IMR-90 (cell line): ENCODE results near the gene EFEMP2. TPM values are rescaled to one million over a fixed set of nuclear protein-coding genes. Genes with fewer than 3 reads are reported as not detected.

Source experiments
- ATAC-seq: fragments of 200-7000 bp; cut with Tn5 transposase; 2 replicates; pipeline ENCODE4 v1.9.1; 2020; ENCODE audit warnings: low read depth, mild to moderate bottlenecking, moderate library complexity
- BruUV-seq: library from RNA; stranded (reverse); fragments of 400-500 nt; replicated peaks from 2 replicates; lab custom pipeline; 2021; lab: Mats Ljungman, UMichigan
- CTCF ChIA-PET: fragments of 300-600 bp; formaldehyde crosslinking; extraction: SDS; loops from one replicate; lab custom pipeline; 2021; ENCODE audit warnings: antibody characterized with exemption; lab: Yijun Ruan, JAX
- POLR2A ChIA-PET: fragments of 300-600 bp; sonication (Branson Sonifier 250); formaldehyde crosslinking; loops from one replicate; lab custom pipeline; 2022; ENCODE audit warnings: antibody characterized with exemption; ENCODE audit not compliant: unreplicated experiment; lab: Charles Lee
- DNase-seq: peaks from one replicate; pipeline ENCODE4 v3.0.0; 2013
- H2AFZ ChIP-seq: replicated peaks from 2 replicates; pipeline ENCODE3; 2013; ENCODE audit warnings: low read length, mild to moderate bottlenecking; ENCODE audit not compliant: poor library complexity
- H2AK5ac ChIP-seq: 2 replicates; pipeline ENCODE4 v1.6.1; 2013; ENCODE audit warnings: low read depth, low read length, inconsistent platforms
- H2AK9ac ChIP-seq: replicated peaks from 2 replicates; pipeline ENCODE3; 2013; ENCODE audit warnings: mild to moderate bottlenecking, low read depth, low read length, moderate library complexity; ENCODE audit not compliant: poor library complexity
- H2BK120ac ChIP-seq: 2 replicates; pipeline ENCODE4 v1.6.1; 2013; ENCODE audit warnings: low read depth, low read length, inconsistent platforms
- H2BK15ac ChIP-seq: 3 replicates; pipeline ENCODE4 v1.6.1; 2013; ENCODE audit warnings: low read depth, low read length, inconsistent platforms
- H2BK20ac ChIP-seq: 2 replicates; pipeline ENCODE4 v1.6.1; 2013; ENCODE audit warnings: low read depth, mild to moderate bottlenecking, inconsistent platforms, low read length, moderate library complexity
- H2BK5ac ChIP-seq: 2 replicates; pipeline ENCODE4 v1.6.1; 2013; ENCODE audit warnings: mild to moderate bottlenecking, low read depth, low read length, inconsistent platforms; ENCODE audit not compliant: poor library complexity, severe bottlenecking
- H3K14ac ChIP-seq: replicated peaks from 2 replicates; pipeline ENCODE4 v1.6.1; 2013; ENCODE audit warnings: low read depth, low read length, inconsistent platforms
- H3K18ac ChIP-seq: 2 replicates; pipeline ENCODE4 v1.6.1; 2013; ENCODE audit warnings: low read depth, low read length, control low read depth
- H3K23ac ChIP-seq: 2 replicates; pipeline ENCODE4 v1.6.1; 2013; ENCODE audit warnings: low read depth, low read length, inconsistent platforms
- H3K27ac ChIP-seq: 2 replicates; pipeline ENCODE4 v1.5.1; 2013; ENCODE audit warnings: mild to moderate bottlenecking, control low read depth, low read length; ENCODE audit not compliant: insufficient read depth
- H3K27me3 ChIP-seq: 2 replicates; pipeline ENCODE4 v1.6.1; 2013; ENCODE audit warnings: low read length; ENCODE audit not compliant: control insufficient read depth, insufficient read depth
- H3K36me3 ChIP-seq: 2 replicates; pipeline ENCODE4 v1.6.1; 2013; ENCODE audit warnings: low read length, mixed read lengths; ENCODE audit not compliant: control insufficient read depth, insufficient read depth
- H3K4ac ChIP-seq: 2 replicates; pipeline ENCODE4 v1.6.1; 2013; ENCODE audit warnings: low read depth, low read length, inconsistent platforms
- H3K4me1 ChIP-seq: 2 replicates; pipeline ENCODE4 v1.6.1; 2013; ENCODE audit warnings: low read length, mixed read lengths; ENCODE audit not compliant: control insufficient read depth, insufficient read depth
- H3K4me2 ChIP-seq: 2 replicates; pipeline ENCODE4 v1.6.1; 2013; ENCODE audit warnings: low read depth, mild to moderate bottlenecking, control low read depth, low read length, moderate library complexity
- H3K4me3 ChIP-seq: 2 replicates; pipeline ENCODE4 v1.5.1; 2013; ENCODE audit warnings: low read depth, mild to moderate bottlenecking, control low read depth, low read length, moderate library complexity; ENCODE audit not compliant: insufficient read depth
- H3K56ac ChIP-seq: 2 replicates; pipeline ENCODE4 v1.6.1; 2013; ENCODE audit warnings: low read length, inconsistent platforms; ENCODE audit not compliant: insufficient read depth; ENCODE audit errors: extremely low read depth
- H3K79me1 ChIP-seq, 2 experiments: 2 replicates each; pipeline ENCODE4 v1.6.1; 2013; ENCODE audit warnings: low read length in 2 of 2, inconsistent platforms in 1 of 2, low read depth in 1 of 2
- H3K9ac ChIP-seq: 2 replicates; pipeline ENCODE4 v1.6.1; 2013; ENCODE audit warnings: low read depth, low read length, control low read depth
- H3K9me1 ChIP-seq: 2 replicates; pipeline ENCODE4 v1.6.1; 2013; ENCODE audit warnings: low read length, inconsistent platforms; ENCODE audit not compliant: insufficient read depth
- H3K9me3 ChIP-seq: 2 replicates; pipeline ENCODE4 v1.6.1; 2013; ENCODE audit warnings: low read length; ENCODE audit not compliant: control insufficient read depth, insufficient read depth
- H4K20me1 ChIP-seq: 2 replicates; pipeline ENCODE4 v1.6.1; 2013; ENCODE audit warnings: low read length, inconsistent platforms; ENCODE audit not compliant: insufficient read depth
- H4K5ac ChIP-seq: 2 replicates; pipeline ENCODE4 v1.6.1; 2013; ENCODE audit warnings: mild to moderate bottlenecking, low read depth, low read length, control low read depth
- H4K8ac ChIP-seq, 2 experiments: 2 replicates each; pipeline ENCODE4 v1.6.1; 2013; ENCODE audit warnings: low read depth in 2 of 2, low read length in 2 of 2, control low read depth in 1 of 2, inconsistent platforms in 1 of 2
- H4K91ac ChIP-seq: 2 replicates; pipeline ENCODE4 v1.6.1; 2013; ENCODE audit warnings: low read depth, low read length, inconsistent platforms; ENCODE audit not compliant: insufficient read depth
- BHLHE40 ChIP-seq: fragments of 150-350 bp; IDR thresholded peaks from 2 replicates; pipeline ENCODE4 v1.6.1; 2016; ENCODE audit warnings: mild to moderate bottlenecking, low read depth, low read length
- CEBPB ChIP-seq: IDR thresholded peaks from 2 replicates; pipeline ENCODE4 v1.6.1; 2012; ENCODE audit warnings: low read depth, low read length, improper control_type of control experiment
- CHD1 ChIP-seq: IDR thresholded peaks from 2 replicates; pipeline ENCODE4 v1.6.1; 2012; ENCODE audit warnings: low read depth, low read length, improper control_type of control experiment
- ELK1 ChIP-seq: fragments of 150-350 bp; IDR thresholded peaks from 2 replicates; pipeline ENCODE4 v1.6.1; 2016; ENCODE audit warnings: low read depth, mild to moderate bottlenecking, low read length, moderate library complexity, borderline replicate concordance
- FOS ChIP-seq: fragments of 150-350 bp; IDR thresholded peaks from 2 replicates; pipeline ENCODE4 v1.6.1; 2016; ENCODE audit warnings: low read depth, low read length
- MAFK ChIP-seq: IDR thresholded peaks from 2 replicates; pipeline ENCODE4 v1.6.1; 2012; ENCODE audit warnings: low read depth, low read length, improper control_type of control experiment
- MAZ ChIP-seq: IDR thresholded peaks from 2 replicates; pipeline ENCODE4 v1.6.1; 2012; ENCODE audit warnings: low read depth, mild to moderate bottlenecking, low read length, improper control_type of control experiment, moderate library complexity, borderline replicate concordance
- MXI1 ChIP-seq: IDR thresholded peaks from 2 replicates; pipeline ENCODE4 v1.6.1; 2012; ENCODE audit warnings: low read depth, mild to moderate bottlenecking, low read length, moderate library complexity, borderline replicate concordance
- NFE2L2 ChIP-seq: fragments of 150-350 bp; IDR thresholded peaks from 2 replicates; pipeline ENCODE4 v1.6.1; 2016; ENCODE audit warnings: low read depth, mild to moderate bottlenecking, low read length
- POLR2A ChIP-seq: IDR thresholded peaks from 2 replicates; pipeline ENCODE4 v1.6.1; 2012; ENCODE audit warnings: mild to moderate bottlenecking, low read depth, low read length
- RAD21 ChIP-seq: IDR thresholded peaks from 2 replicates; pipeline ENCODE4 v1.6.1; 2012; ENCODE audit warnings: low read length, improper control_type of control experiment
- RCOR1 ChIP-seq: IDR thresholded peaks from 2 replicates; pipeline ENCODE4 v1.6.1; 2012; ENCODE audit warnings: mild to moderate bottlenecking, low read length, improper control_type of control experiment; ENCODE audit not compliant: insufficient replicate concordance
- RFX5 ChIP-seq: IDR thresholded peaks from 2 replicates; pipeline ENCODE4 v1.8.0; 2012; ENCODE audit warnings: low read depth, mild to moderate bottlenecking, low read length, moderate library complexity
- SMC3 ChIP-seq: fragments of 150-350 bp; IDR thresholded peaks from 2 replicates; pipeline ENCODE4 v1.6.1; 2016; ENCODE audit warnings: low read depth, mild to moderate bottlenecking, antibody characterized with exemption, low read length, moderate library complexity
- WGBS, 2 experiments: methylation state at CpG; one replicate each; pipeline versions ENCODE4 v1.1.5 to v1.1.7; 2013; ENCODE audit warnings: missing lambda C conversion rate in 2 of 2; ENCODE audit not compliant: insufficient read length in 1 of 2; ENCODE audit errors: extremely low coverage in 2 of 2; 5-methylcytosine and 5-hydroxymethylcytosine counted together
- dilution Hi-C: fragments of 300-500 bp; cut with HindIII; formaldehyde crosslinking; loops from one replicate; pipeline ENCODE4 v1.14.3; 2018; ENCODE audit warnings: low sequenced_read_pairs; ENCODE audit not compliant: unreplicated experiment
- in situ Hi-C: fragments of 300-500 bp; cut with MboI; formaldehyde crosslinking; loops from 3 replicates; pipeline ENCODE4 v1.14.3; 2019; ENCODE audit warnings: low sequenced_read_pairs, inconsistent platforms, mixed read lengths
- intact Hi-C: fragments of 100-400 bp; cut with micrococcal nuclease; formaldehyde crosslinking; loops from 2 replicates; pipeline ENCODE4 v1.10.0; 2022
- polyA plus RNA-seq, 3 experiments: library from polyadenylated mRNA; depleted of rRNA; stranded (reverse); fragments of >200 nt; gene quantifications; 2 replicates each; pipeline ENCODE4 v1.2.3, GENCODE V29; 2012; ENCODE audit warnings: low replicate concordance in 1 of 3
- total RNA-seq: library from RNA; depleted of rRNA; stranded (reverse); fragments of >200 nt; gene quantifications from 2 replicates; pipeline ENCODE4 v1.2.3, GENCODE V29; 2012
- TF ChIP-seq, protein P1 (sequence below): conservative IDR thresholded peaks from 2 replicates; pipeline ENCODE4 v1.5.1; 2012; ENCODE audit warnings: mild to moderate bottlenecking, low read depth, low read length, improper control_type of control experiment
- TF ChIP-seq, protein P2 (sequence below): fragments of 150-350 bp; IDR thresholded peaks from 2 replicates; pipeline ENCODE4 v1.6.1; 2017; ENCODE audit warnings: mild to moderate bottlenecking, antibody characterized with exemption, low read length, low read depth

EFEMP2 gene
- total and polyA plus RNA-seq, 2 of the 4 experiments (the other 2 are of a cell fraction), result 62.7 to 431 TPM

- in situ Hi-C loops (no loop called here), intact Hi-C loops (no loop called here), dilution Hi-C loops (no loop called here)
- Histone ChIP-seq H3K27me3 (no peaks in the 10 kb centered on the region), H2AFZ (no peak overlapping the region), H3K9me1 (peaks cover 4% of the 10 kb centered on the region; the same call in 1 of the 2 replicates), H3K4me1 (peaks cover 7% of the 10 kb centered on the region), H2BK15ac (no peak overlapping the region), H3K56ac (no peak overlapping the region), H4K91ac (no peak overlapping the region), H3K9me3 (no peaks in the 10 kb centered on the region), H3K9ac (no peak overlapping the region), H2BK5ac (no peak overlapping the region), H3K18ac (no peak overlapping the region), H3K4me3 (no peak overlapping the region), H2AK9ac (peak overlapping the region; percentile 11), H4K8ac (no peak overlapping the region), H3K4ac (peak overlapping the region; percentile 77; the same call in 1 of the 2 replicates), H3K36me3 (peaks cover 55% of the 10 kb centered on the region), H4K20me1 (peaks cover 36% of the 10 kb centered on the region), H3K23ac (peak overlapping the region; percentile 64; the same call in 1 of the 2 replicates), H3K27ac (no peak overlapping the region), H2AK5ac (no peak overlapping the region; the same call in 1 of the 2 replicates), H2BK20ac (no peak overlapping the region), H2BK120ac (no peak overlapping the region), H3K79me1 (peaks cover 6 to 62% of the 10 kb centered on the region in 2 experiments; a peak in 3 of 4 replicates), H4K5ac (no peak overlapping the region), H3K4me2 (no peak overlapping the region), H3K14ac (no peak overlapping the region)
- DNase-seq (no peak), ATAC-seq (no peak)
- WGBS, 2 experiments, result 100% methylated on average over 3 of the region's 5 CpGs; no CpG with 5 or more reads in 1 of the 2 experiments
- ChIA-PET POLR2A (interaction anchor here (0.5 to 1.6 kb wide), 2 partner anchors 10 to 201 kb away, joined by 3 to 5 read pairs; no protein-coding TSS in a partner anchor), CTCF (no interaction called here)
- TF ChIP-seq, protein P1, sequence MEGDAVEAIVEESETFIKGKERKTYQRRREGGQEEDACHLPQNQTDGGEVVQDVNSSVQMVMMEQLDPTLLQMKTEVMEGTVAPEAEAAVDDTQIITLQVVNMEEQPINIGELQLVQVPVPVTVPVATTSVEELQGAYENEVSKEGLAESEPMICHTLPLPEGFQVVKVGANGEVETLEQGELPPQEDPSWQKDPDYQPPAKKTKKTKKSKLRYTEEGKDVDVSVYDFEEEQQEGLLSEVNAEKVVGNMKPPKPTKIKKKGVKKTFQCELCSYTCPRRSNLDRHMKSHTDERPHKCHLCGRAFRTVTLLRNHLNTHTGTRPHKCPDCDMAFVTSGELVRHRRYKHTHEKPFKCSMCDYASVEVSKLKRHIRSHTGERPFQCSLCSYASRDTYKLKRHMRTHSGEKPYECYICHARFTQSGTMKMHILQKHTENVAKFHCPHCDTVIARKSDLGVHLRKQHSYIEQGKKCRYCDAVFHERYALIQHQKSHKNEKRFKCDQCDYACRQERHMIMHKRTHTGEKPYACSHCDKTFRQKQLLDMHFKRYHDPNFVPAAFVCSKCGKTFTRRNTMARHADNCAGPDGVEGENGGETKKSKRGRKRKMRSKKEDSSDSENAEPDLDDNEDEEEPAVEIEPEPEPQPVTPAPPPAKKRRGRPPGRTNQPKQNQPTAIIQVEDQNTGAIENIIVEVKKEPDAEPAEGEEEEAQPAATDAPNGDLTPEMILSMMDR, result no peak
- TF ChIP-seq FOS, result no peak
- no peak for TF ChIP-seq RFX5
- no peak for TF ChIP-seq ELK1
- no peak for TF ChIP-seq MAZ
- no peak for TF ChIP-seq POLR2A
- TF ChIP-seq, protein P2, sequence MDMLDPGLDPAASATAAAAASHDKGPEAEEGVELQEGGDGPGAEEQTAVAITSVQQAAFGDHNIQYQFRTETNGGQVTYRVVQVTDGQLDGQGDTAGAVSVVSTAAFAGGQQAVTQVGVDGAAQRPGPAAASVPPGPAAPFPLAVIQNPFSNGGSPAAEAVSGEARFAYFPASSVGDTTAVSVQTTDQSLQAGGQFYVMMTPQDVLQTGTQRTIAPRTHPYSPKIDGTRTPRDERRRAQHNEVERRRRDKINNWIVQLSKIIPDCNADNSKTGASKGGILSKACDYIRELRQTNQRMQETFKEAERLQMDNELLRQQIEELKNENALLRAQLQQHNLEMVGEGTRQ, result no peak
- TF ChIP-seq RAD21, result no peak
- TF ChIP-seq CHD1, result no peak
- TF ChIP-seq MAFK, result no peak
- no peak for TF ChIP-seq MXI1
- no peak for TF ChIP-seq RCOR1
- no peak for TF ChIP-seq BHLHE40
- no peak for TF ChIP-seq CEBPB
- TF ChIP-seq NFE2L2, result no peak
- no peak for TF ChIP-seq SMC3
- no TSS peak for BruUV-seq
Observed at GRCh38 chr11:65862191-65862735, 10.3 kb downstream of the EFEMP2 start.
